GM19324 (cell line): Measurements from ENCODE around the gene PIBF1.
"Not testable (repeated sequence)": the region's sequence is repeated elsewhere in the genome, so short reads cannot be mapped to it uniquely, and the experiment has no call there.

Experiments used
- ATAC-seq: cut with Tn5 transposase; IDR thresholded peaks from one replicate; pipeline ENCODE4 v1.9.1; 2021; ENCODE audit warnings: mild to moderate bottlenecking, moderate library complexity; ENCODE audit not compliant: unreplicated experiment, low FRiP score

The PIBF1 gene

DNA sequence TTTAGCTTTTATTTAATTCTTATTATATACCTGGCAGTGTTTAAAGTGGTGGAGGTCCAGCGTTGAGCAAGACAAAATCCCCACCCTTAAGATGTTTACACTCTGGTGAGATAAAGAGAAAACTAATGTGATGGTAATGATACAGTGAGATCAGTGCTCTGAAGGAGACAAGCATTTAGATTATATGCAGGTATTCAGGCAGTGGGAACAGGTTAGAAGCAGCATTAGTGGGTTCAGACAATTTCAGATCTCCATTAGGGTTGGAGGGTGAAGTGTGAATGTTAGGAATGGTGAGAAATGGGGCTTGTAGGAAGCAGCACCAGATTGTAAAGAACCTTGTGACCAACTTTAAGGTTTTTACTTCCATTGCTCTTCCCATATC, 39.0 kb downstream of the PIBF1 start:
- ATAC-seq, result no peak

- no peak for ATAC-seq
Observed at GRCh38 chr13:72823081-72823480, 41.1 kb downstream of the PIBF1 start.

DNA sequence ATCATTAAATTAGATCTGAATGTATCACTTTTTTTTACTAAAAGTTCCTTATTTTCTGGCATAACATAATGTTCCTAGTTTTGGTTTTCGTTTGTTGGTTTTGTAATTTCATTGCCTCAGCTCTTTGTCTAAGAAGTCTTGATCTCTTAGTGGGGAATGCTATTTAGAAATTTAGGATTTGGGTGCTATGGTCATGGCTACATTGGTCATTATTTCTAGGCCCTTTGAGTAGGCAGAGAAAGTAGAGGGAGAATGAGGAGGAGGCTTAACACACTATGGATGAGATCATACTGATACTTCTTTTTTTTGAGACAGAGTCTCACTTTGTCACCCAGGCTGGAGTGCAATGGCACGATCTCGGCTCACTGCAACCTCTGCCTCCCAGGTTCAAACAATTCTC, 41.8 kb downstream of the PIBF1 start:
- ATAC-seq, result no peak

- no peak for ATAC-seq
Observed at GRCh38 chr13:72834601-72835000, 52.7 kb downstream of the PIBF1 start.

DNA sequence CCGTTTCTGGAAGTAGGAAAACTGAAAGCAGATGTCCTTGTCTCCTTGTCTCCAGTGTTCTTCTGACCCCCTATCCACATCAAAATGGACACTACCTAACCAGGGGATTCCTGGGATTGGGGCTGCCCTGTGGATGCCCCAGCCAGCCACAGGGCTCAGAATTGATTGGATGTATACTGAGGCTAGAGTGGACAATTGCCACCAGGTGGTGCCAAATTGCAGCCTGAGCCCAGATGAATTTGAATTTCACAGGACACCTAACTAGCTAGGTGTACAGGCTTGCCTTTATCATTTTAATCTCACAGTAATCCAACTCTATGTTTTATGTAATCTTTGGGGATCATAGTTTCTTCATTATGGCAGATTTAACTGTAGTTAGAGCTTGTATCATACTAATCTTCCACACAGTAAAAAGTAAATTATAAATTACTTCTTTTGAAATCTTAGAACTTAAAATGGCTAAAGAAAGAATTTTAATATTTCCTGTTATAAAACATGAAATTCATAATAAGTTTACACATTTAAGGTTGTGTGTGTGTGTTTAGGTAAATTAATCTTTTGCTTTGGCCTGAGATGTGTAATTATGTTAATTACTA, 58.0 kb downstream of the PIBF1 start:
- peak; percentile 95 for ATAC-seq

DNA sequence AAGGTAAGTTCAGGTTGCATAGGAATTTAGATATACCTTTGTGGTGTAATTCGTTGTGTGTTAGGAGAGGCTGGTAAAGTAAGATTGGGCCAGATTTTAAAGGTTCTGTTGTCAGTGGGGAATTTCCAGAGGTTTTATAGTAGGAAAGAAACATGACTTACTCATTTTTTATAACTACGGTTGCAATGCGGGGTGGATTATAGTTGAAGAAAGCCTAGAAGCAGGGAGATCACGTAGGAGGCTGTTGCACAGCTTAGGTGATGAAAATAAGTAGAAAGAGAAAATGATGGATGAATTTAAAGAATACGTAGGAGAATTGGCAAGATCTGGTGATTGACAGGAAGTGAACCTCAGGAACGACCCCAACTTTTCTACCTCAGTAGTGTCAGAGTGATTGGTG, 61.1 kb downstream of the PIBF1 start:
- ATAC-seq, result no peak

- not testable (repeated sequence) for ATAC-seq
Observed at GRCh38 chr13:72845148-72845547, 63.2 kb downstream of the PIBF1 start.

DNA sequence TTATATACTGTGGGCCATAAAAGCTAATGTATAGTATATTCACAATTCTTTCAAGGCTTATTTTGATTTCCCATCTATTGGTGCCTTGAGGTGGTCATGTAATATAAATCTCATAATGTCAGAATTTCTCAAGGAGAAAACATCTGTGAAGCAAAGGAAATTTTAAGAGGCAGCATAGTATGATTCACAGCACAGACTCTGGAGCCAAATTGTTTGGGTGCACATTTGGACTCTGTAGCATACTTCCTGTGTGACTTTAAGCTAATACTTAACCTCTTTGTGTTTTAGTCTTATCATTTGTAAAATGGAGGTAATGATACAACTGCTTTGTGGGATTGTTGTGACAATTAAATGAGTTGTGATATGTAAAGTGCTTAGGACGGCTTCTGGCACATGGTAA, 67.6 kb downstream of the PIBF1 start:
- no peak for ATAC-seq

DNA sequence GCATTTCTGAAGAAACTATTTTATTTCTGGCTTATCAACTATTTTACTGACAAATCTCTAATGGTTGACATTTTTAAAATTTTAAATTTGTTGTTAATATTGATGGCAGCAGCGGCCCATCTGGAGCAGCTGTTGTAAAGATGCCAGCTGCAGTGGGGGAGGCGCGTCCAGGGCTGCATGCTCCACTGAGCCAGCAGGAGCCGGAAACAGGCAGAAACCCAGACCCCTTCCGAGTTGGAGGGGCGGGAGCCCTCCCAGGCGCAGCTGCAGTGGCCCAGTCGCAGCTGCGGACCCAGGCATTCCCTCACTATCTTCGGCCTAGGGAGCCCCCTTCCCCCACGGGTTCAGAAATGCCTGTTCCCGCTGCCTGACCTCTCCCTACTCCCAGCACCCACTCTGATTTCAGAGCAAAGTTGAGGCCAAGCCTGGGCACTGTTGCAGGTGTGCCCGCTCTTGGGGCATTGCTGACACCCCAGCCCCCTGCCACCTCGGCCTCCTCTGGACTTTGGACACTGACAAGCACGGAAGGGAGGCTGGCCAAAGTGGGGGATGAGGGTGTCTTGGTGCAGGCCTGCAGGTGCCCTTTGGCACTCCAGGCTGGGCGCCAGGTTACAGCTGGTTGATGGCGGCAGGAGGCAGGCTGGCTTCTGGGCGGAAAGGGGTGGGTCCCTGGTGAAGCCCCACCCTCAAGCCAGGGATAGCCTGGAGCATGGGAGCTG, 69.2 kb downstream of the PIBF1 start:
- ATAC-seq, result no peak

DNA sequence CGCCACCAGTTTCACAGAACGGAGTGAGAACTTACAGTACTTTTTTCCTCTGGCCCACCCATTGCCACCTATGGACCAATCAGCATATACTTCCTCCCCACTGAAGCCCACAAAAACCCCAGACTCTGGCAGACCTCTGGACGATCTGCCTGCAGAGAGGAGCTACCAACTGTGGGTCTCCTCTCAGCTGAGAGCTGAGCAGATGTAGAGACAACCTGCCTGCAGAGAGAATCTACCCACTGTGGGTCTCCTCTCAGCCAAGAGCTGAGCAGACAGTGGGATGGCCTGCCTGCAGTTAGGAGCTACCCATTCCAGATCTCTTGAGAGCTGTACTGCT, 69.7 kb downstream of the PIBF1 start:
- ATAC-seq, result no peak

DNA sequence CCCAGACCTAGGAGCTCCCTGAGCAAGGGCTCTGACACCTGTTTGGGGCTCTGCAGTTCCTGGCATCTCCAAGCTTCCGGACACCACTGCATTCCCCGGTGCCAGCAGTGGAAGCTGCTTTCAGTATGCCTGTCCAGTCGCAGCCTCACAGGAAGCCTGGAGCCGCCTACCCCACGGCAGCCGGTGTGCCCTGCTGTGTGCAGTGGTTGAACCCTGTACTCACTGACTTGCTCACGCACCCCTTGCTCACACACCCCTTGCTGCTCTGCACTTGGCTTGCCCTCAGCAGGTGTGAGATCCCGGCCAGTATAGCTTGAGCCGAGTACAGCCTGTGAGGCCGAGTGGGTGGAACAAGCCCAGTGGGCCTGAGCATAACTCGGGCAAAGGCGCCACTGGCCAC, 70.3 kb downstream of the PIBF1 start:
- ATAC-seq, result no peak

DNA sequence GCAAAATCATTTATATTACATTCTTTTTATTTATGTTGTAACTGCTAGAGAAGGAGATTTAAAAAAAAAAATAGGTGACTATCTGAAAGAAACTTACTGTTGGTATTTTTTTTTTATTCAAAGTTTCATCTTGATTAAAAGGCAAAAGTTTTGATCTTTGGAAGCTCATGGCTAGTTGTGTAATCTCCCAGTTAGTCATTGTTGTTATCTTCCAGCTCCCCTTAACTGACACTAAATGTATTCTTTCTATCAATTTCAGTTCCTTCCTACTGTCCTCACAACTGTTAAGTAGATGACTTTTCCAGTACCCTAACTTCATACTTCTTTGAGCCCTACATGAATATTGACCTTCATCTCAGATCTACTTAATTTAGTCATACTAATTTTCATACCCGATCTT, 71.1 kb downstream of the PIBF1 start:
- ATAC-seq, result no peak

- peak; percentile 90 for ATAC-seq
Observed at GRCh38 chr13:72864142-72865011, 82.4 kb downstream of the PIBF1 start.

- ATAC-seq, result no peak
Observed at GRCh38 chr13:72868229-72868628, 86.3 kb downstream of the PIBF1 start.

DNA sequence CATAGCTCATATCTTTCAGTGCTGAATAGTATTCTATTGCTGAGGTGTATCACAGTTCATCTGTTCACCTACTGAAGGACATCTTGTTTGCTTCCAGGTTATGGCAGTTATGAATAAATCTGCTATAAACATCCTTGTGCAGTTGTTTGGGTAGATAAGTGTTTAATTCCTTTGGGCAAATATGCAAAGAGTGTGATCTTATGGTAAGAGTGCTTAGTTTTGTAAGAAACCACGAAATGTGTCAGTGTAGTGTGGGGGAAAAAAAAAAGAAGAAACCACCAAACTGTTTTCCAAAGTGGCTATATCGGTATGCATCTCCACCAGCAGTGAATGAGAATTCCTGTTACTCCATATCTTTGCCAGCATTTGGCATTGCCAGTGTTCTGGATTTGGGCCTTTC, 93.3 kb downstream of the PIBF1 start:
- ATAC-seq, result no peak

GRCh38 chr13:72884101-72884500, 102.2 kb downstream of the PIBF1 start:
- no peak for ATAC-seq

DNA sequence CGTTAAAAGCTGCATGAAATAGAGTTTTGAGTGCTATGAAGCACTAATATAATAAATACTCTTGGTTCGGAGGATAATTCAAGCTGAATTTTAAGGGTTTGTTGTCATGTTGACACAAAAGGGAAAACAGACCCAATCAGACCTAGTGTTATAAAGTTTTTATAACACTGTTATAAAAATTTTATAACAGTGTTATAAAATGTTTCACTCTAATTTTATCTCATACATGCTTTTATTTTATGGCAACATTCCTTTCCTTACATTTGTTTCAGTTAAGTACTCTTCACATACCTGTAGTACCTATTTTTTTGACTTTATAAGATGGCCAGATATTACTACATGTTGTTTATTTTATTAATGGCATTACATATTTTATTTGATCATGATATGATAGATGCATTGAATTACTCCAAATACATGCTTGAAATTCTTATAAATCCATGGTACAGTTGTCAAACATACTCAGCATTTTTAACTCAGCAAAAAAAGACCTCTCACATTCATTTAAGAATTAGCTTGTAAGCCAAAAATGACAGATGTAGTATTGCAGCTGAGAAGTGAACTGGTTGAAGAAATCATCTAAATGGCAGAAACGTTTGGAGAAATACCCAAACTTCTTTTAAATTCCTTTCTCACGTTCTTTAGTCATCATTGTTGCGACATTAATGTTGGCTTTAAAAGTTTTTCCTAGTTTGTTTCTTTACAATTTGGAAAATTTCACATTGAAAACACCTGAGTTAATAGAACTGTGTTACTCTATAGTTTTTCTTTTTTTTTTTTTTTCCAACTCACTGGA, 104.5 kb downstream of the PIBF1 start:
- ATAC-seq, result no peak

DNA sequence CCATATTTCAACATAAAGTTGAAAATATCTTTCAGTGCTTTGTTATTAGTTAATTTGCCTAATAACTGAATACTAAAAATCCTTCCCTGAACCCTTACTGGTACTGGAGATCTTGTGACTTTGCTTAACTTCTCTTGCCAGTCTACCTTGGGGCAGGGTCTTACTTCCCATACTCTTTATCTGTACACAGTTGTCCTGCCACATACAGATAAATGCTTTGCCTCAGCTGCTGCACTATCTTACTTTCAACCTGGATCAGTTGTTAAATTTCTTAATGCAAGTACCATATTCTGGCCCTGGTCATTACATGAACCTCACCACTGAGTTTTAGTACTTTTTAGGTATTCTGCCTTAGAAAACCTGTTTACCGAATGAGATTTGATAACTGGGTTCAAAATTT, 107.6 kb downstream of the PIBF1 start:
- no peak for ATAC-seq

DNA sequence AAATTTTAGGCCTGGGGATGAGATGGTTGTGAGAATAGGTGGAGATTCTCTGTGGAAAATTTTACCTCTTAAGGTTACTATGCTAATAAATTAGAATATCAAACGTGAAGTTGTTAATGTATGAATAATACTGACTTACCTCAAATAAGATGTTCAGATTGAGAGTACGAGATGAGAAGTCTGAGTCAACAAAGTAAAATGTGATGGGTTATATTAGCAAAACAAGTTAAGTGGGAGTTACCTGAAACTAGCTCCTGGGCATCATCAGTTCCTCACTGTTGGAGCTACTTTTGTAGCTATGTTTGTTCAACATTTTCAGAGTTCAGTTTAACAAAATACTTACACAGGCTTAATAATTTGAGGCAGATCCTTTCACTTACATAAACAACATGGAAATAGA, 108.6 kb downstream of the PIBF1 start:
- ATAC-seq, result no peak

GRCh38 chr13:72891423-72891822, 109.5 kb downstream of the PIBF1 start:
- no peak for ATAC-seq

GRCh38 chr13:72896869-72897268, 114.9 kb downstream of the PIBF1 start:
- ATAC-seq, result no peak
